Measurements from ENCODE around the gene POPDC2. TPM values are rescaled to one million over a fixed set of nuclear protein-coding genes. Genes with fewer than 3 reads are reported as not detected.

The POPDC2 gene
- total RNA-seq, 4 donors from 2014 or later, result 67.9 to 92.6 (median 79.3) TPM

GRCh38 chr3:119632216-119632615 lies 28.2 kb downstream of the POPDC2 start:
- no peaks in the 10 kb centered on the region for H3K9me3 ChIP-seq
- no peak for TF ChIP-seq CTCF (IDR thresholded peaks at IDR 0.05)
- no peak for TF ChIP-seq POLR2A (IDR thresholded peaks at IDR 0.05; ENCODE audit: low read depth)
- TF ChIP-seq EP300 (IDR thresholded peaks at IDR 0.05), result no peak
- no peak for TF ChIP-seq POLR2AphosphoS5 (IDR thresholded peaks at IDR 0.05)
- H3K27me3 ChIP-seq, result no peaks in the 10 kb centered on the region
- H3K4me1 ChIP-seq, result peaks cover 11 to 61% (median 29%) of the 10 kb centered on the region in 4 donors
- intact Hi-C loops (cut with DNase I), result no loop called here
- 82% methylated on average over 4 of the region's 4 CpGs for WGBS
- H3K4me3 ChIP-seq, result no peak overlapping the region
- H3K36me3 ChIP-seq, result no peaks in the 10 kb centered on the region
- DNase-seq (ENCODE audit: extremely low spot score), result no peak
- H3K27ac ChIP-seq (replicated peaks in 1 of 4), result no peak overlapping the region

GRCh38 chr3:119631516-119631915 lies 28.9 kb downstream of the POPDC2 start:
- H3K9me3 ChIP-seq, result no peaks in the 10 kb centered on the region
- no peaks in the 10 kb centered on the region for H3K27me3 ChIP-seq
- 75% methylated on average over 3 of the region's 3 CpGs for WGBS
- H3K4me1 ChIP-seq, result peaks cover 11 to 54% (median 28%) of the 10 kb centered on the region in 4 donors
- no peak overlapping the region for H3K4me3 ChIP-seq
- H3K36me3 ChIP-seq, result no peaks in the 10 kb centered on the region
- H3K27ac ChIP-seq (replicated peaks in 1 of 4), result peak overlapping the region in 1 of 4 donors; percentile 53
- DNase-seq (ENCODE audit: extremely low spot score), result no peak
- intact Hi-C loops (cut with DNase I), result no loop called here
- TF ChIP-seq CTCF (IDR thresholded peaks at IDR 0.05), result no peak
- TF ChIP-seq POLR2A (IDR thresholded peaks at IDR 0.05; ENCODE audit: low read depth), result no peak
- TF ChIP-seq EP300 (IDR thresholded peaks at IDR 0.05), result no peak
- TF ChIP-seq POLR2AphosphoS5 (IDR thresholded peaks at IDR 0.05), result no peak

GRCh38 chr3:119630880-119631329 lies 29.5 kb downstream of the POPDC2 start:
- no peak for TF ChIP-seq POLR2AphosphoS5 (IDR thresholded peaks at IDR 0.05)
- no peak for TF ChIP-seq CTCF (IDR thresholded peaks at IDR 0.05)
- TF ChIP-seq POLR2A (IDR thresholded peaks at IDR 0.05; ENCODE audit: low read depth), result no peak
- no peak for TF ChIP-seq EP300 (IDR thresholded peaks at IDR 0.05)
- Histone ChIP-seq H3K4me3 (no peak overlapping the region), H3K36me3 (no peaks in the 10 kb centered on the region), H3K9me3 (no peaks in the 10 kb centered on the region), H3K27ac (replicated peaks in 1 of 4) (peak overlapping the region in 3 of 4 donors; percentile 2 to 53 (median 40)), H3K27me3 (no peaks in the 10 kb centered on the region), H3K4me1 (peaks cover 11 to 49% (median 26%) of the 10 kb centered on the region in 4 donors)
- WGBS, result 68% methylated on average over 7 of the region's 7 CpGs
- intact Hi-C loops (cut with DNase I), result no loop called here
- DNase-seq (ENCODE audit: extremely low spot score), result no peak

GRCh38 chr3:119630128-119630879 lies 30.1 kb downstream of the POPDC2 start:
- Histone ChIP-seq H3K9me3 (no peaks in the 10 kb centered on the region), H3K4me3 (no peak overlapping the region), H3K27ac (replicated peaks in 1 of 4) (peak overlapping the region; percentile 2 to 53 (median 34)), H3K4me1 (peaks cover 11 to 43% (median 23%) of the 10 kb centered on the region in 4 donors), H3K27me3 (no peaks in the 10 kb centered on the region), H3K36me3 (no peaks in the 10 kb centered on the region)
- TF ChIP-seq POLR2AphosphoS5 (IDR thresholded peaks at IDR 0.05) (peak in 1 of 2 donors; percentile 16), CTCF (IDR thresholded peaks at IDR 0.05) (no peak), POLR2A (IDR thresholded peaks at IDR 0.05; ENCODE audit: low read depth) (no peak), EP300 (IDR thresholded peaks at IDR 0.05) (no peak)
- WGBS, result 73% methylated on average over 8 of the region's 8 CpGs
- no peak for DNase-seq (ENCODE audit: extremely low spot score)
- intact Hi-C loops (cut with DNase I), result no loop called here
